IMR-90 (cell line): ENCODE measurements around the gene OR56B1.

Experiments
- BHLHE40 ChIP-seq: fragments of 150-350 bp; IDR thresholded peaks from 2 replicates; pipeline ENCODE4 v1.6.1; 2016; ENCODE audit warnings: mild to moderate bottlenecking, low read depth, low read length
- CTCF ChIP-seq: conservative IDR thresholded peaks from 2 replicates; pipeline ENCODE4 v1.5.1; 2012; ENCODE audit warnings: mild to moderate bottlenecking, low read depth, low read length, improper control_type of control experiment
- POLR2A ChIP-seq: IDR thresholded peaks from 2 replicates; pipeline ENCODE4 v1.6.1; 2012; ENCODE audit warnings: mild to moderate bottlenecking, low read depth, low read length
- SMC3 ChIP-seq: fragments of 150-350 bp; IDR thresholded peaks from 2 replicates; pipeline ENCODE4 v1.6.1; 2016; ENCODE audit warnings: low read depth, mild to moderate bottlenecking, antibody characterized with exemption, low read length, moderate library complexity

- TF ChIP-seq CTCF: no peak
- no peak for TF ChIP-seq BHLHE40
- TF ChIP-seq SMC3: no peak
- TF ChIP-seq POLR2A: no peak
These were observed 13.6 kb downstream of the OR56B1 start for GRCh38 chr11:5749836-5750235.
